ENCODE results near the gene SRPK3. TPM values are rescaled to one million over a fixed set of nuclear protein-coding genes. Genes with fewer than 3 reads are reported as not detected.

The SRPK3 gene
- polyA plus RNA-seq, 1 donor (not counting 4 experiments of a cell fraction or from before 2014, with no cell fraction given) = 0.10 TPM

- H2AFZ ChIP-seq (ENCODE audit: control insufficient read depth, low read length) = no peak overlapping the region
- no peaks in the 10 kb centered on the region for H3K27me3 ChIP-seq (ENCODE audit: control insufficient read depth, extremely low read depth, insufficient read depth, low read length)
- peaks cover 2% of the 10 kb centered on the region for H3K79me2 ChIP-seq (ENCODE audit: control insufficient read depth, insufficient read depth, low read length)
- TF ChIP-seq, protein P1, sequence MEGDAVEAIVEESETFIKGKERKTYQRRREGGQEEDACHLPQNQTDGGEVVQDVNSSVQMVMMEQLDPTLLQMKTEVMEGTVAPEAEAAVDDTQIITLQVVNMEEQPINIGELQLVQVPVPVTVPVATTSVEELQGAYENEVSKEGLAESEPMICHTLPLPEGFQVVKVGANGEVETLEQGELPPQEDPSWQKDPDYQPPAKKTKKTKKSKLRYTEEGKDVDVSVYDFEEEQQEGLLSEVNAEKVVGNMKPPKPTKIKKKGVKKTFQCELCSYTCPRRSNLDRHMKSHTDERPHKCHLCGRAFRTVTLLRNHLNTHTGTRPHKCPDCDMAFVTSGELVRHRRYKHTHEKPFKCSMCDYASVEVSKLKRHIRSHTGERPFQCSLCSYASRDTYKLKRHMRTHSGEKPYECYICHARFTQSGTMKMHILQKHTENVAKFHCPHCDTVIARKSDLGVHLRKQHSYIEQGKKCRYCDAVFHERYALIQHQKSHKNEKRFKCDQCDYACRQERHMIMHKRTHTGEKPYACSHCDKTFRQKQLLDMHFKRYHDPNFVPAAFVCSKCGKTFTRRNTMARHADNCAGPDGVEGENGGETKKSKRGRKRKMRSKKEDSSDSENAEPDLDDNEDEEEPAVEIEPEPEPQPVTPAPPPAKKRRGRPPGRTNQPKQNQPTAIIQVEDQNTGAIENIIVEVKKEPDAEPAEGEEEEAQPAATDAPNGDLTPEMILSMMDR (optimal IDR thresholded peaks at IDR 0.05 in 1 of 3, IDR thresholded peaks at IDR 0.05 in 1 of 3, conservative IDR thresholded peaks at IDR 0.05 in 1 of 3; ENCODE audit: extremely low read depth in 1 of 3, insufficient read depth in 2 of 3, low read length in 3 of 3) = no peak
- no peak for TF ChIP-seq EZH2 (IDR thresholded peaks at IDR 0.05; ENCODE audit: low read length)
- no peak overlapping the region for H3K4me2 ChIP-seq (ENCODE audit: control insufficient read depth, extremely low read depth, insufficient read depth, low read depth, low read length)
- no peaks in the 10 kb centered on the region for H3K9me1 ChIP-seq (ENCODE audit: control insufficient read depth, extremely low read depth, insufficient read depth, low read length)
- DNase-seq (ENCODE audit: low read depth, low spot score) (no peak), FAIRE-seq (no peak)
- peaks cover 4% of the 10 kb centered on the region for H3K9me3 ChIP-seq (ENCODE audit: control insufficient read depth, low read depth, low read length)
- H3K4me1 ChIP-seq (ENCODE audit: control insufficient read depth, extremely low read depth, insufficient read depth, low read length) = peaks cover 13% of the 10 kb centered on the region
- H4K20me1 ChIP-seq (ENCODE audit: control insufficient read depth, extremely low read depth, insufficient read depth, low read length) = no peaks in the 10 kb centered on the region
- no peak overlapping the region for H3K9ac ChIP-seq (ENCODE audit: control insufficient read depth, extremely low read depth, insufficient read depth, low read length)
- peaks cover 0 to 2% of the 10 kb centered on the region in 2 experiments for H3K36me3 ChIP-seq (ENCODE audit: control insufficient read depth in 2 of 2, extremely low read depth in 1 of 2, insufficient read depth in 2 of 2, low read length in 2 of 2)
- H3K27ac ChIP-seq (ENCODE audit: control insufficient read depth, insufficient read depth, low read length) = no peak overlapping the region
- no peak overlapping the region for H3K4me3 ChIP-seq (ENCODE audit: control insufficient read depth in 2 of 3, extremely low read depth in 1 of 3, insufficient read depth in 2 of 3, low read depth in 1 of 3, low read length in 3 of 3)
- dilution Hi-C loops (cut with MboI; ENCODE audit: extremely low pct_ligation_motif_present, low sequenced_read_pairs) = no loop called here
These were observed 13.2 kb upstream of the SRPK3 start for GRCh38 chrX:153767674-153768055.

DNA sequence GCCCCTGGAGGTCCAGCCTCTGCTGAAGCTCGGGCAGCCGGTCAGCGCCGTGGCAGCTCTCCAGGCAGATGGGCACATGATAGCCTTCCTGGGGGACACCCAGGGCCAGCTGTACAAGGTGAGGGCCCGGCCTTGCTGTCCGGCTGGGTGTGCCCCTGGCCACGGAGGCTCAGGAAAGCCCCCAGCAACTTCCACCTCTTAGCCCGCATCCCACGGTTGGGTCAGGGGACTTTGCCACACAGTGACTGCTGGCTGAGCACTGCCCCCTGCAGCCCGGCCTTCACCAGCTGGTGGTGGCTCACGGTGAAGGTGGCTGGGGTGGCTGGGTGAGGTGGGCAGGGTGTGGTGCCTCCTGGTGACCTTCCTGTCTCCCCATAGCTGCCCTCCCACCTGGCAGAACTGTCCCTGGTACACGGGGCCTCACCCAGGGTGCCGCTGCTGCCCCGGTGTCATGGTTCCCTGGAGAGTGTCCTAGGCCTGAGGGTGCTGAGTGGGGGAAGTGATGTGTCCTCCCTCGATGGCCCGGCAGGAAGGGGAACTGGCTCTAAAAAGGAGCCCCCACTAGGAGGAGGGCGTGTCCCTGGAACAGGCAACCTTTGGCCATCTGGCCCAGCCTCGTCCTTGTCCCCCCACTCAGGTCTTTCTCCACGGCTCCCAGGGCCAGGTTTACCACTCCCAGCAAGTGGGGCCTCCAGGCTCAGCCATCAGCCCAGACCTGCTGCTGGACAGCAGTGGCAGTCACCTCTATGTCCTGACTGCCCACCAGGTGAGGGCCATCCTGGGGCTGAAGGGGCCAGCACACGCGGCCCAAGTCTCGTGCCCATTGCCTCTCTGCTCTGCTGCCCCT is 12.3 kb upstream of the SRPK3 start:
- H3K79me2 ChIP-seq (ENCODE audit: control insufficient read depth, insufficient read depth, low read length) = peaks cover 2% of the 10 kb centered on the region
- no peaks in the 10 kb centered on the region for H3K27me3 ChIP-seq (ENCODE audit: control insufficient read depth, extremely low read depth, insufficient read depth, low read length)
- no peak for DNase-seq (ENCODE audit: low read depth, low spot score)
- TF ChIP-seq EZH2 (IDR thresholded peaks at IDR 0.05; ENCODE audit: low read length) = no peak
- TF ChIP-seq, protein P1 (optimal IDR thresholded peaks at IDR 0.05 in 1 of 3, IDR thresholded peaks at IDR 0.05 in 1 of 3, conservative IDR thresholded peaks at IDR 0.05 in 1 of 3; ENCODE audit: extremely low read depth in 1 of 3, insufficient read depth in 2 of 3, low read length in 3 of 3) = no peak
- no peak overlapping the region for H3K27ac ChIP-seq (ENCODE audit: control insufficient read depth, insufficient read depth, low read length)
- no peak overlapping the region for H3K4me3 ChIP-seq (ENCODE audit: control insufficient read depth in 2 of 3, extremely low read depth in 1 of 3, insufficient read depth in 2 of 3, low read depth in 1 of 3, low read length in 3 of 3)
- no peak overlapping the region for H3K9ac ChIP-seq (ENCODE audit: control insufficient read depth, extremely low read depth, insufficient read depth, low read length)
- peaks cover 13% of the 10 kb centered on the region for H3K4me1 ChIP-seq (ENCODE audit: control insufficient read depth, extremely low read depth, insufficient read depth, low read length)
- peaks cover 0 to 2% of the 10 kb centered on the region in 2 experiments for H3K36me3 ChIP-seq (ENCODE audit: control insufficient read depth in 2 of 2, extremely low read depth in 1 of 2, insufficient read depth in 2 of 2, low read length in 2 of 2)
- H3K4me2 ChIP-seq (ENCODE audit: control insufficient read depth, extremely low read depth, insufficient read depth, low read depth, low read length) = no peak overlapping the region
- H4K20me1 ChIP-seq (ENCODE audit: control insufficient read depth, extremely low read depth, insufficient read depth, low read length) = no peaks in the 10 kb centered on the region
- no peak for FAIRE-seq
- peaks cover 4% of the 10 kb centered on the region for H3K9me3 ChIP-seq (ENCODE audit: control insufficient read depth, low read depth, low read length)
- dilution Hi-C loops (cut with MboI; ENCODE audit: extremely low pct_ligation_motif_present, low sequenced_read_pairs) = no loop called here
- H3K9me1 ChIP-seq (ENCODE audit: control insufficient read depth, extremely low read depth, insufficient read depth, low read length) = no peaks in the 10 kb centered on the region
- no peak overlapping the region for H2AFZ ChIP-seq (ENCODE audit: control insufficient read depth, low read length)

Measured in keratinocyte (primary cell).